Esophagus squamous epithelium (tissue), 5 donors: Measurements from ENCODE around the gene ZNF132. TPM values are rescaled to one million over a fixed set of nuclear protein-coding genes. Genes with fewer than 3 reads are reported as not detected.

ENCODE experiments used
- DNase-seq: peaks from one replicate; lab custom pipeline; 2025; lab: John Stamatoyannopoulos, UW
- H3K27ac ChIP-seq, 4 donors: fragments of 200-600 bp; sonication (generic); one replicate each; pipeline ENCODE4 v1.5.1; 2016 to 2019; ENCODE audit warnings: mild to moderate bottlenecking in 1 of 4
- H3K27me3 ChIP-seq, 4 donors: fragments of 200-600 bp; sonication (generic); 1 replicate in 3 of 4; 2 replicates in 1 of 4; pipeline versions ENCODE4 v1.5.1 to v1.6.0; 2017 to 2021; ENCODE audit warnings: antibody characterized with exemption in 1 of 4
- H3K36me3 ChIP-seq, 3 donors: fragments of 200-600 bp; sonication (generic); one replicate each; pipeline ENCODE4 v1.5.1; 2016 to 2019
- H3K4me1 ChIP-seq, 3 donors: fragments of 200-600 bp; sonication (generic); one replicate each; pipeline ENCODE4 v1.5.1; 2017 to 2019
- H3K4me3 ChIP-seq, 4 donors: fragments of 200-600 bp; sonication (generic); 1 replicate in 3 of 4; 2 replicates in 1 of 4; pipeline ENCODE4 v1.5.1; 2016 to 2019; ENCODE audit warnings: mild to moderate bottlenecking in 2 of 4, moderate library complexity in 1 of 4
- H3K9me3 ChIP-seq, 3 donors: fragments of 200-600 bp; sonication (generic); one replicate each; pipeline ENCODE4 v1.5.1; 2016 to 2019
- POLR2A ChIP-seq, 4 donors: fragments of 450-650 bp; IDR thresholded peaks; one replicate each; pipeline ENCODE4 v1.6.1; 2017; ENCODE audit warnings: antibody characterized with exemption in 4 of 4, mild to moderate bottlenecking in 4 of 4, moderate library complexity in 3 of 4
- WGBS, 2 donors: methylation state at CpG; one replicate each; pipeline ENCODE4 v1.1.5; 2018; 5-methylcytosine and 5-hydroxymethylcytosine counted together
- intact Hi-C: fragments of 100-400 bp; cut with DNase I; formaldehyde crosslinking; loops from one replicate; pipeline ENCODE4 v1.15.0; 2022
- total RNA-seq, 4 donors: library from RNA; depleted of rRNA; stranded (reverse); fragments of >200 nt; gene quantifications; one replicate each; pipeline ENCODE4 v1.1.0, GENCODE V29; 2016
- TF ChIP-seq, protein P1 (sequence below), 6 experiments: fragments of 450-650 bp in 4 of 6; fragments of 200-600 bp in 2 of 6; sonication (generic) in 2 of 6; IDR thresholded peaks; one replicate each; pipeline ENCODE4 v1.5.1; 2016 to 2019; ENCODE audit warnings: antibody characterized with exemption in 6 of 6, mild to moderate bottlenecking in 4 of 6, moderate library complexity in 4 of 6
- donor health status: DM: yes; HTN: yes; CAD: no.

ZNF132 gene
- total RNA-seq, 4 donors from 2014 or later = 2.0 to 5.3 (median 2.4) TPM

DNA sequence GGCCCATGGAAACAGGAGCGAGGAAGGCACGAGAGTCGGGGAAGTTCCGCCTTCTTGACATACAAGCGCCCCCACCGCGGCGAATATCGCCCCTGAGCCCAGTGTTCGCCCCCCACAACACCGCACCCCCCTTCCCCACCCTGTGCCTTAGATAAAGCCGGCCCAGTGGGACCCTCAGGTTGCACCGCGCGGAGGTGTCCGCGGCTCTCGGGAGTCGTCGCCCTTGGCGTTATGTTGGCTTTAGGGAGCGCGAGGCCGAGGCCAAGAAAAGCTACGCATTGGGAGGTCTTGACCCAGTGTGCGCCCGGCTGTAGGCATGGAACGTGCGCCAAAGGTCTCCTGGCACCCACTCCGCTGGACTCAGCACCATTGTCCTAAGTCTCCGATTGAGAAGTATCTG, 603 bp upstream of the ZNF132 start:
- H3K4me1 ChIP-seq = peaks cover 6 to 21% (median 13%) of the 10 kb centered on the region in 3 donors
- WGBS, 2 donors = 76% methylated on average over 3 of the region's 31 CpGs; no CpG with 5 or more reads in 1 of the 2 donors
- H3K27me3 ChIP-seq = no peaks in the 10 kb centered on the region
- H3K4me3 ChIP-seq = peak overlapping the region; percentile 50 to 86 (median 66)
- peak overlapping the region; percentile 70 to 89 (median 79) for H3K27ac ChIP-seq
- H3K36me3 ChIP-seq = peaks cover under 1 to 29% (median 19%) of the 10 kb centered on the region in 3 donors
- intact Hi-C loops = no loop called here
- H3K9me3 ChIP-seq = peaks cover 0 to 43% (median 34%) of the 10 kb centered on the region in 3 donors
- no peak for TF ChIP-seq POLR2A (IDR thresholded peaks at IDR 0.05)
- TF ChIP-seq, protein P1, sequence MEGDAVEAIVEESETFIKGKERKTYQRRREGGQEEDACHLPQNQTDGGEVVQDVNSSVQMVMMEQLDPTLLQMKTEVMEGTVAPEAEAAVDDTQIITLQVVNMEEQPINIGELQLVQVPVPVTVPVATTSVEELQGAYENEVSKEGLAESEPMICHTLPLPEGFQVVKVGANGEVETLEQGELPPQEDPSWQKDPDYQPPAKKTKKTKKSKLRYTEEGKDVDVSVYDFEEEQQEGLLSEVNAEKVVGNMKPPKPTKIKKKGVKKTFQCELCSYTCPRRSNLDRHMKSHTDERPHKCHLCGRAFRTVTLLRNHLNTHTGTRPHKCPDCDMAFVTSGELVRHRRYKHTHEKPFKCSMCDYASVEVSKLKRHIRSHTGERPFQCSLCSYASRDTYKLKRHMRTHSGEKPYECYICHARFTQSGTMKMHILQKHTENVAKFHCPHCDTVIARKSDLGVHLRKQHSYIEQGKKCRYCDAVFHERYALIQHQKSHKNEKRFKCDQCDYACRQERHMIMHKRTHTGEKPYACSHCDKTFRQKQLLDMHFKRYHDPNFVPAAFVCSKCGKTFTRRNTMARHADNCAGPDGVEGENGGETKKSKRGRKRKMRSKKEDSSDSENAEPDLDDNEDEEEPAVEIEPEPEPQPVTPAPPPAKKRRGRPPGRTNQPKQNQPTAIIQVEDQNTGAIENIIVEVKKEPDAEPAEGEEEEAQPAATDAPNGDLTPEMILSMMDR (IDR thresholded peaks at IDR 0.05) = no peak
- no peak for DNase-seq

DNA sequence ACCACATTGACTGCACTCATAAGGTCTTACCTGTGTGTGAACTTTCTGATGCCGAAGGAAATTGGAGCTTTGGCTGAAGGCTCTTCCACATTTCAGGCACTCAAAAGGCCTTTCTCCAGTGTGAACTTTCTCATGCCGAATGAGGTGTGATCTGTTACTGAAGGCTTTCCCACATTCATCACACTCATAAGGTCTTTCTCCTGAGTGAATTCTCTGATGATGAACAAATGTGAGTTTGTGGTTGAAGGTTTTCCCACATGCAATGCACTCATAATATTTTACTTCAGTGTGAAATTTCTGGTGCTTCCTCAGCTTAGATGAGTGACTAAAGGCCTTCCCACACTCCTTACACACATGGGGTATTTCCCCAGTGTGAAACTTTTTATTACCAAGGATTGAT, 5.7 kb downstream of the ZNF132 start:
- Histone ChIP-seq H3K9me3 (peaks cover 25 to 100% (median 97%) of the 10 kb centered on the region in 3 donors), H3K27me3 (no peaks in the 10 kb centered on the region), H3K36me3 (peaks cover 19 to 80% (median 38%) of the 10 kb centered on the region in 3 donors), H3K4me1 (peaks cover under 1 to 5% (median 2%) of the 10 kb centered on the region in 3 donors), H3K27ac (no peak overlapping the region), H3K4me3 (no peak overlapping the region)
- DNase-seq = no peak
- intact Hi-C loops = no loop called here
- TF ChIP-seq, protein P1 (IDR thresholded peaks at IDR 0.05) = no peak
- no peak for TF ChIP-seq POLR2A (IDR thresholded peaks at IDR 0.05)
- 94 to 97% methylated on average over 2 of the region's 2 CpGs for WGBS, 2 donors

DNA sequence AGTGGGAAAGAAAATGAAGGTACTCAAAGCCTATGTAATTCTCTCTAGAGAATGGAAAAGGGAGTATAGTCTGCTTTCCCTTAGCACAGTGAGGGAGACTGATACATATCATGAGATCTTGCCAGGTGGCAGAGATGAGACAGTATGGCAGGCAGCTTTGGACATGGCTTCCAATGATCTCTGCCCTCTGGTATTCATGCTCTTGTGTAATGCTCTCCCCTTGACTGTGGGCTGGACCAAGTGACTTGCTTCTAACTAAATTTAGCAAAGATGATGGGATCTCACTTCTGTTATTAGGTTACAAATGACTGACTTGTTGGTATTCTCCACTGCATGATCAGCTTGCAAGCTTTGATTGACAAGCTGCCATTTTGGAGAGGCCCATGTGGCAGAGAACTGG, 10.2 kb downstream of the ZNF132 start:
- intact Hi-C loops = no loop called here
- Histone ChIP-seq H3K27me3 (no peaks in the 10 kb centered on the region), H3K9me3 (peaks cover 19 to 96% (median 67%) of the 10 kb centered on the region in 3 donors), H3K27ac (no peak overlapping the region), H3K4me3 (no peak overlapping the region), H3K36me3 (peaks cover 10 to 43% (median 12%) of the 10 kb centered on the region in 3 donors), H3K4me1 (peaks cover 0 to 3% (median 0%) of the 10 kb centered on the region in 3 donors)
- TF ChIP-seq, protein P1 (IDR thresholded peaks at IDR 0.05) = no peak
- no peak for TF ChIP-seq POLR2A (IDR thresholded peaks at IDR 0.05)
- no peak for DNase-seq

DNA sequence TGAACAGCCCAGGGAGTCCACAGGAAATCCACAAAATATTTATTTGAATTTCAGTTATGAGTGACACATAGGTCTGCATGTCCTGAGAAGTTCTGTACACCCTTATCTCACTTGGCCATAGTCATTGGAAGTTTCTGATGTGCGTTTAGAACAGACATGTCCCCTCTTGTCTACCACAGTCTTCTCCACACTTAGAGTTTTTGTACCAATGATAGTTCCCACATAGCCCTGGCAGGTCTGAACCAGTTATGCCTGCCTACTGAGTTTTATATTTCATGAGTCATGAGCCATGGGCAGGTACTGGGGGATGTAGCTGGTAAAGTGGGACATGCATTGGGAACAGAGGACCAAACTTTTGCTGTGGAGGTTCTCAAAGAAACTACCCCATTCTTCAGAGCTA, 11.3 kb downstream of the ZNF132 start:
- intact Hi-C loops = no loop called here
- no peak overlapping the region for H3K4me3 ChIP-seq
- peaks cover 10 to 89% (median 55%) of the 10 kb centered on the region in 3 donors for H3K9me3 ChIP-seq
- 25 to 36% methylated on average over 1 of the region's 1 CpG for WGBS, 2 donors
- DNase-seq = no peak
- peaks cover 0 to 3% (median 0%) of the 10 kb centered on the region in 3 donors for H3K4me1 ChIP-seq
- peaks cover 0 to 32% (median under 1%) of the 10 kb centered on the region in 3 donors for H3K36me3 ChIP-seq
- no peak overlapping the region for H3K27ac ChIP-seq
- no peaks in the 10 kb centered on the region for H3K27me3 ChIP-seq
- no peak for TF ChIP-seq POLR2A (IDR thresholded peaks at IDR 0.05)
- TF ChIP-seq, protein P1 (IDR thresholded peaks at IDR 0.05) = no peak

DNA sequence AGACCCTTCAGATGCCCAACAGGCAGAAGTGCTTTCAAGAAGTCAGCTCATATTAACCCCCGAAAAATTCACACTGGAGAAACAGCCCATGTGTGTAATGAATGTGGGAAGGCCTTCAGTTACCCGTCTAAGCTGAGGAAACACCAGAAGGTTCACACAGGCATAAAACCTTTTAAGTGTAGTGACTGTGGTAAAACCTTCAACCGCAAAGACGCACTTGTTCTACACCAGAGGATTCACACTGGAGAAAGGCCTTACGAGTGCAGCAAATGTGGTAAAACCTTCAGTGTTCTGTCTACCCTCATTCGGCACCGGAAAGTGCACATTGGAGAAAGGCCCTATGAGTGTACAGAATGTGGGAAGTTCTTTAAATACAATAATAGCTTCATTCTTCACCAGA, 22.9 kb downstream of the ZNF132 start:
- Histone ChIP-seq H3K4me1 (no peaks in the 10 kb centered on the region), H3K9me3 (peaks cover 0 to 18% (median 12%) of the 10 kb centered on the region in 3 donors), H3K4me3 (no peak overlapping the region), H3K27me3 (no peaks in the 10 kb centered on the region), H3K27ac (no peak overlapping the region), H3K36me3 (peaks cover 28 to 88% (median 35%) of the 10 kb centered on the region in 3 donors)
- intact Hi-C loops = no loop called here
- no peak for DNase-seq
- 95 to 99% methylated on average over 7 of the region's 7 CpGs for WGBS, 2 donors
- TF ChIP-seq, protein P1 (IDR thresholded peaks at IDR 0.05) = no peak
- TF ChIP-seq POLR2A (IDR thresholded peaks at IDR 0.05) = no peak
